ENCODE measurements around the gene ARHGEF12.

Gene ARHGEF12

GRCh38 chr11:120526241-120526640, 190.0 kb downstream of the ARHGEF12 start:
- TF ChIP-seq, protein P1, sequence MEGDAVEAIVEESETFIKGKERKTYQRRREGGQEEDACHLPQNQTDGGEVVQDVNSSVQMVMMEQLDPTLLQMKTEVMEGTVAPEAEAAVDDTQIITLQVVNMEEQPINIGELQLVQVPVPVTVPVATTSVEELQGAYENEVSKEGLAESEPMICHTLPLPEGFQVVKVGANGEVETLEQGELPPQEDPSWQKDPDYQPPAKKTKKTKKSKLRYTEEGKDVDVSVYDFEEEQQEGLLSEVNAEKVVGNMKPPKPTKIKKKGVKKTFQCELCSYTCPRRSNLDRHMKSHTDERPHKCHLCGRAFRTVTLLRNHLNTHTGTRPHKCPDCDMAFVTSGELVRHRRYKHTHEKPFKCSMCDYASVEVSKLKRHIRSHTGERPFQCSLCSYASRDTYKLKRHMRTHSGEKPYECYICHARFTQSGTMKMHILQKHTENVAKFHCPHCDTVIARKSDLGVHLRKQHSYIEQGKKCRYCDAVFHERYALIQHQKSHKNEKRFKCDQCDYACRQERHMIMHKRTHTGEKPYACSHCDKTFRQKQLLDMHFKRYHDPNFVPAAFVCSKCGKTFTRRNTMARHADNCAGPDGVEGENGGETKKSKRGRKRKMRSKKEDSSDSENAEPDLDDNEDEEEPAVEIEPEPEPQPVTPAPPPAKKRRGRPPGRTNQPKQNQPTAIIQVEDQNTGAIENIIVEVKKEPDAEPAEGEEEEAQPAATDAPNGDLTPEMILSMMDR (IDR thresholded peaks at IDR 0.05; ENCODE audit: low read depth, low read length) = no peak

GRCh38 chr11:120527111-120527761, 191.0 kb downstream of the ARHGEF12 start:
- in situ Hi-C loops (cut with HindIII; ENCODE audit: low sequenced_read_pairs) = no loop called here
- no peak overlapping the region for H3K4me3 ChIP-seq (ENCODE audit: low read depth, low read length)
- TF ChIP-seq, protein P1 (IDR thresholded peaks at IDR 0.05; ENCODE audit: low read depth, low read length) = peak; percentile 1
- peak; percentile 17 for DNase-seq (ENCODE audit: low read depth, low spot score)

More at GRCh38 chr11:120526241-120526640, 190.0 kb downstream of the ARHGEF12 start:
- H3K4me3 ChIP-seq (ENCODE audit: low read depth, low read length) = no peak overlapping the region
- in situ Hi-C loops (cut with HindIII; ENCODE audit: low sequenced_read_pairs) = no loop called here
- DNase-seq (ENCODE audit: low read depth, low spot score) = no peak

DNA sequence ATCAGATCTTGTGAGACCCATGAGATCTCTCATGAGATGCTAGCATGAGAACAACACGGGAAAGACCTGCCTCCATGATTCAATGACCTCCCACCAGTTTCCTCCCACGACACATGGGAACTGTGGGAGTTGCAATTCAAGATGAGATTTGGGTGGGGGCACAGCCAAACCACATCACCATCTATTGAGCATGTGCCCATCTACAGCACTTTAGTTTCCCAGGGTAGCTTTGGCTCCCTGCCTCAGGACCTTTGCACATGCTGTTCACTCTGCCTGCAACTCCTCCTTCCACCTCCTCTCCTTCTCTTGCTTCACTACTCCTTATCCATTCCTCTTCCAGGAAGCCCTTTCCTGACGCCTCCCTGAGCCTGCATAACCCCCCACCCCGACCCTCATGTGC, 192.5 kb downstream of the ARHGEF12 start:
- in situ Hi-C loops (cut with HindIII; ENCODE audit: low sequenced_read_pairs) = no loop called here
- DNase-seq (ENCODE audit: low read depth, low spot score) = no peak
- TF ChIP-seq, protein P1 (IDR thresholded peaks at IDR 0.05; ENCODE audit: low read depth, low read length) = no peak
- no peak overlapping the region for H3K4me3 ChIP-seq (ENCODE audit: low read depth, low read length)

DNA sequence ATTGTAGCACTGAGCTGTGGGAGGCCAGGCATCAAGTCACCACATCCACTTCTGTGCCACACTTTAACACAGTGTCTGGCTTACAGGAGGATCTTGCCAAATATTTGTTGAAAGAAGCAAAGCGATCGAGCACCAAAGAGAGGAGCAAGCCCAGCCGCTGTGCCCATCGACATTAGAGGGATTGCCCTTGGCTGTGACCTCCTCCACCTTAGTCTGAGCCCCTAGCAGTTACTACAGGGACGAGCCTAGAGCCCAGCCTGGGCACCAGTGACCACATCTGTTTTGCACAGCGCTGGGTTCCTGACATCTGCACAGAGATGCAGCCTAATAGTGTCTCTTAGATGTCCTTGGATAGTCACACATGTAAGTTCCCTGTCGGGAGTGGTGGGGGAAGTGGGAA, 193.0 kb downstream of the ARHGEF12 start:
- DNase-seq (ENCODE audit: low read depth, low spot score) = no peak
- TF ChIP-seq, protein P1 (IDR thresholded peaks at IDR 0.05; ENCODE audit: low read depth, low read length) = no peak
- in situ Hi-C loops (cut with HindIII; ENCODE audit: low sequenced_read_pairs) = no loop called here
- no peak overlapping the region for H3K4me3 ChIP-seq (ENCODE audit: low read depth, low read length)

DNA sequence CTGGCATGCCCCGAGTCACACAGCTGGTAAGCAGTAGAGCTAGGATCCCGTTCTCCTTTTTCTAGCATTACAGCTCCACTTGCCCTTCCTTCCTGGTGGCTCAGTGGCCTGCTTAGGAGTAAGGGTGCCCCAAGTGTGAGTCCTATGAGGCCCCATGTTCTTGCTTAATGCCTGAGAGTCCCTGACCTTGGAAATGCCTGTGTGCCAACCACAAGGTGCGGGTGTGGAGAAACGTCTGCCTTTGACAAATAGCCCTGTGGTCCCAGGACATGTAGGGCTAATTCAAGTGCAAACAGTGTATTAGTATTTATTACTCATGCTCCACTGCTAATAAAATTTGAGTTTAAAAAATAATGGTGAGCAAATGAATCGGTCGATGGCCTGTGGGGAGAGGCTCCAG, 193.7 kb downstream of the ARHGEF12 start:
- H3K4me3 ChIP-seq (ENCODE audit: low read depth, low read length) = no peak overlapping the region

GRCh38 chr11:120532082-120532831, 196.0 kb downstream of the ARHGEF12 start:
- in situ Hi-C loops (cut with HindIII; ENCODE audit: low sequenced_read_pairs) = no loop called here

More for the DNA sequence above, 193.7 kb downstream of the ARHGEF12 start:
- TF ChIP-seq, protein P1 (IDR thresholded peaks at IDR 0.05; ENCODE audit: low read depth, low read length) = no peak
- in situ Hi-C loops (cut with HindIII; ENCODE audit: low sequenced_read_pairs) = no loop called here
- DNase-seq (ENCODE audit: low read depth, low spot score) = no peak

More at GRCh38 chr11:120532082-120532831, 196.0 kb downstream of the ARHGEF12 start:
- TF ChIP-seq, protein P1 (IDR thresholded peaks at IDR 0.05; ENCODE audit: low read depth, low read length) = no peak
- peak; percentile 29 for DNase-seq (ENCODE audit: low read depth, low spot score)
- H3K4me3 ChIP-seq (ENCODE audit: low read depth, low read length) = no peak overlapping the region
